GM12878 (cell line): ENCODE data around the gene WNT11.
A peak's percentile ranks its signal among the peaks of the same experiment; 100 is the strongest.

Experiments
- CEBPB ChIP-seq, 2 experiments: fragments of 150-350 bp in 1 of 2; IDR thresholded peaks; 2 replicates each; pipeline ENCODE4 v1.6.1; 2012 to 2014; ENCODE audit warnings: low read depth in 2 of 2, low read length in 2 of 2, borderline replicate concordance in 1 of 2, inconsistent platforms in 1 of 2
- EGR1 ChIP-seq, 2 experiments: IDR thresholded peaks; 1 replicate in 1 of 2; 2 replicates in 1 of 2; pipeline ENCODE4 v1.6.1; 2011 to 2012; ENCODE audit warnings: low read depth in 2 of 2, low read length in 2 of 2, borderline replicate concordance in 1 of 2, mild to moderate bottlenecking in 1 of 2, moderate library complexity in 1 of 2
- HCFC1 ChIP-seq: fragments of 150-350 bp; IDR thresholded peaks from 2 replicates; pipeline ENCODE4 v1.6.1; 2014; ENCODE audit warnings: low read length
- MXI1 ChIP-seq: fragments of 150-350 bp; IDR thresholded peaks from 2 replicates; pipeline ENCODE4 v1.6.1; 2011; ENCODE audit warnings: low read depth, mild to moderate bottlenecking, inconsistent platforms, low read length, improper control_type of control experiment
- SPI1 ChIP-seq: IDR thresholded peaks from 2 replicates; pipeline ENCODE4 v1.6.1; 2011; ENCODE audit warnings: low read depth, mild to moderate bottlenecking, low read length, moderate library complexity, borderline replicate concordance; ENCODE audit not compliant: insufficient read depth
- TAF1 ChIP-seq: IDR thresholded peaks from 2 replicates; pipeline ENCODE4 v1.6.1; 2011; ENCODE audit warnings: mild to moderate bottlenecking, low read depth, low read length, borderline replicate concordance
- TCF12 ChIP-seq: IDR thresholded peaks from 2 replicates; pipeline ENCODE4 v1.6.1; 2011; ENCODE audit warnings: low read depth, mild to moderate bottlenecking, low read length
- ZBTB33 ChIP-seq: fragments of 450-650 bp; IDR thresholded peaks from 2 replicates; pipeline ENCODE4 v1.6.1; 2017; ENCODE audit warnings: mild to moderate bottlenecking

GRCh38 chr11:76206327-76207081 lies at the start of gene WNT11:
- peak in 1 of 2 experiments; percentile 63; a peak in 1 of 3 replicates for TF ChIP-seq EGR1 (IDR thresholded peaks at IDR 0.05; ENCODE audit: borderline replicate concordance in 1 of 2, low read depth in 2 of 2, low read length in 2 of 2)
- TF ChIP-seq SPI1 = no peak
- TF ChIP-seq TCF12 = no peak
- TF ChIP-seq MXI1 = no peak
- TF ChIP-seq ZBTB33 = no peak
- no peak for TF ChIP-seq TAF1
- no peak for TF ChIP-seq CEBPB (IDR thresholded peaks at IDR 0.05; ENCODE audit: borderline replicate concordance in 1 of 2, low read depth in 2 of 2, low read length in 2 of 2)
- TF ChIP-seq HCFC1 = no peak
